Endometrium (tissue), 2 donors: ENCODE results near the gene HLTF.
"Not testable (repeated sequence)": the region's sequence is repeated elsewhere in the genome, so short reads cannot be mapped to it uniquely, and the experiment has no call there.

Source experiments
- FAIRE-seq: peaks from 2 replicates; lab custom pipeline; 2012; peaks lifted over from hg19 to GRCh38; lab: Jason Lieb, UNC
- donor health status: control.
- donor health status: control.

Gene HLTF

GRCh38 chr3:148991219-148992026 lies 94.9 kb downstream of the HLTF start, which contains the start of gene GYG1:
TSS of gene GYG1 (plus strand) at chr3:148991540. CDS start at chr3:148991641, 101 bp downstream.
- no peak for FAIRE-seq

GRCh38 chr3:148990236-148990635 lies 96.1 kb downstream of the HLTF start:
- no peak for FAIRE-seq

- not testable (repeated sequence) for FAIRE-seq
Observed at GRCh38 chr3:148987551-148987950, 98.8 kb downstream of the HLTF start.

GRCh38 chr3:148981273-148981672 lies 105.1 kb downstream of the HLTF start:
- no peak for FAIRE-seq
